GM12872 (cell line): ENCODE measurements around the gene RET.

Experiments used
- CTCF ChIP-seq: IDR thresholded peaks from 3 replicates; pipeline ENCODE4 v1.5.1; 2011; ENCODE audit warnings: low read depth, mild to moderate bottlenecking, low read length, moderate library complexity; ENCODE audit not compliant: insufficient read depth

RET gene

DNA sequence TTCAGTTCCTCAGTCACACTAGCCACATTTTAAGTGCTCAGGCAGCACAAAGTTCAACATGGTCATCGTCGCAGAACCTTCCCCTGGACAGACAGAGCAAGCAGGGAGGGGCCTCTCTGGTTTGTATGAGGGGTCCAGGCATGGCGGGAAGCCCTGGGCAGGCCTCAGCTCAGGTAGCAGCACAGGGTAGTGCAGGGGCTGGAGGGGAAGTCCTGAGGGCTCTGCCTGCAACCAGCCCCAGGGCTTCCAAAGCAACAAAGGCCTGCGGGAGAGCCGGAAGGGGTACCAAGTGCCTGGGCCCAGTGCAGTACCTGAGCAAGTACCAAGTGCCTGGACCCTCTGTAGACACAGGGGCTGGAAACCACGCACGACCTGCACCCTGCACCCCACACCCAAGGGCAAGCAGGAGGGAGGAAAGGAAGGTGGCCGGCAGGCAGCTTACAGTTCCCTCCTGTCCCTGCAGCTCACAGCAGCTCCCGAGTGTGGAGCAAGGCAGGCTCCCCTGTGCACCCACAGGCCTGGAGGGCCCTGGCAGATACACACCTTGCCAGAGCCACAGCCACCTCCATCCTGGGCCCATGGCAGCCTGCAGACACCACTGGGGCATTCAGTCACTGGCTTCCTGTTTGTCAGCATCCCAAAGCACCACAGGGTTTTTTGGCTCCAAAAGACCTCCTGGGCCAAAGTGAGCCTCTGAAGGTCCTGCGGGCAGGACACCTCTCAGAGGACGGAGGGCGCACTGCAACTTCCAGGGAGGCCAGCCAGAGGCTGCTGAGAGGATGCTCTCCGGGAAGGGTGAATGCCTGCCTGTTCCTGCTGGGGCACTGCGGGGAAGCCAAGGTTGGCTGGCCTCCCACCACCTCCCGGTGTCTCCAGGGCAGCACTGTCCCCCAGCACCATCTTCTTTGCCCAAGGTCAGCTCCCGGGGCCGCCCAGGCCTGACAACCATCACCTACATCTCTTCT, 6.5 kb upstream of the RET start:
- TF ChIP-seq CTCF = no peak

GRCh38 chr10:43071865-43072650, 4.8 kb upstream of the RET start:
- no peak for TF ChIP-seq CTCF

DNA sequence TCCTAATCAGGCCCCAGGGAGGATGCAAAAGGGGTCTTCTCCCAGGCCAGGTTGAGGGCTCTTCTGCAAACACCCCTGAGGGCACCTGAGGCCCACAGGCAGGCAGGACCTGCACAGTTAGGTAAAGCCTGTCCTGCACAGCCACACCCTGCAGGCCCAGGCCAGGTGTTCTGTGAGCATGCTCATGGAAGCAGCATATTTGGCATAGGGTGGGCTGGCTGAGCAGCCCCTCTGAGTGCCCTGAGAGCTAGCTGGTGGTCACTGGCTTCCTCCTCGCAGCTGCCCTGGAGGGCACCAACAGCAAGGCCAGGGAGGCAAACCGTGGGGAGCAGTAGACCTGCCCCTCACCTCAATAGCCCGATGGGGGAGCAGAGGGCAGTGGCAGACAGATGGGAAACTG, 3.7 kb upstream of the RET start:
- TF ChIP-seq CTCF = no peak

- no peak for TF ChIP-seq CTCF
Measured at GRCh38 chr10:43073721-43074120, 3.1 kb upstream of the RET start.

DNA sequence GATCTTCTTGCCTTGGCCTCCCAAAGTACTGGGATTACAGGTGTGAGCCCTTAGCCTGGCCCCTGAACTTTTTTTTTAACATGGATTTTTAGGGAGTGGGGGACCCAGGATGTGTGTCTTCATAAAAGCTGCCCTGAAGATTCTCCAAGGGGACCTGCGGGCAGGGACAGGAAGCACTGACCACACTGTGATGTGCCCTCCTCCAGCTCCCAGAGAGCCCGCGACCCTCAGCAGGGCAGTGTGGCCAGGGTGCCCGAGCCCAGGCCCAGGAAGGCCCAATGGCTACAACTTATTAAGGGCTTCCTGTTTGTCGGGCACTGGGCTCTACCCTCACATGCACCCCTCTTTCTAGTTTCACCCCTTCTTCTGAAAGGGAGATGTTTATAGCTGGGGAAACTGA, 2.5 kb upstream of the RET start:
- TF ChIP-seq CTCF = no peak

DNA sequence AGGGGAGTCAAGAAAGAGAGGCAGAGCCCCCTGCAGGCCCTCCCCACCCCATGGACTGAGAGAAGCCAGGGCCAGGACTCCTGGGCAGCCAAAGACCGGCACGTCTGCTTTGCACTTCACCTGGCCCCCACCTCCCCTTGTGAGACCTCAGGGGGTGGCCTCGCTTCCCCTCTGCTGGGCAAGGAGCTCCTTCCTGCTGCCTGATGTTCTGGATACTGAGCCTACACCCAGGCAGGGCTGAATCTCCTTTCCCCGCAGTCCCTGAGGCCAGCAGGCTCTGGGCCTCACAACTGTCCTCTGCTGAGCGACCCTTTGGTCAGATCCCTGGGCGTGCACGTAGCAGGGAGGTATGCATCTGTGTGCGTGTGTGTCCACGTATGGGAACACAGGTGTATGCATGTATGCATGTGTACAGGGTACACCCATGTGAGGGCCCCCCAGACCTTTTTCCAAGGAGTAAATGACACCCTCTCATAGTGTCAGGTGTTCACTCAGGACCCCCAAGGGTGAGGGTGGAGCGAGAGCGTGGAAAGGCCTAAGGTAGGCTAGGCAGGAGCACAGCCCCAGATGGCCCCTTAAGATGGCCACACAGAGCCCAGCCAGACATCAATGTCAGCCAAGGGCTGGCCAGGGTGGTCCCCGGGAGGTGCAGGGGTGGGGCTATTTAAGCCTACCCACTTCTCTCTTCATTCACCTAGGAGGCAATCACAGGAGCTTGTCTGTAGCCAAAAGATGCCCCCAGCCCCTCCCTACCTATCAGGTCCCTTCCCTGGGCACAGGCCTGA, 1.9 kb upstream of the RET start:
- TF ChIP-seq CTCF = no peak

DNA sequence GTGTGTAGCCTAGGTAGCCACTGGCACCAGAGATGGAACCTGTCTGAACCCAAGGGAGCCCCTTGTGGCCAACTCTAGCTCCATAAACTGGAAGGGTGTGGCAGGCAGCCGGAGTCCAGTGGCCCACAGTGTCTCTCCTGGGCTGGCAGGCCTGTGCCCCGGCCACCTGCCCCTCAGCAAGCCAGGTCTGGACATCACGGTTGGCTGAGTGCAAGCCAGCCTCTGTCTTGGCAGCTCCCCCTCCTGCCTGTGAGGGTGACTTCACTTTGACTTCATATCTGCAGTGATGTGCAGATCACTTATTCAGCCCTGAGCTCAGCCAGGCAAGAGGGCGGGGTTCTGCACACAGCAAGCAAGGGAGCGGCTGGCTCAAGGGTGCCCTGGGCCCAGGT, 1.3 kb upstream of the RET start:
- peak; percentile 22; the same call in 1 of the 3 replicates for TF ChIP-seq CTCF
